Measurements from ENCODE around the gene MEGF6.

DNA sequence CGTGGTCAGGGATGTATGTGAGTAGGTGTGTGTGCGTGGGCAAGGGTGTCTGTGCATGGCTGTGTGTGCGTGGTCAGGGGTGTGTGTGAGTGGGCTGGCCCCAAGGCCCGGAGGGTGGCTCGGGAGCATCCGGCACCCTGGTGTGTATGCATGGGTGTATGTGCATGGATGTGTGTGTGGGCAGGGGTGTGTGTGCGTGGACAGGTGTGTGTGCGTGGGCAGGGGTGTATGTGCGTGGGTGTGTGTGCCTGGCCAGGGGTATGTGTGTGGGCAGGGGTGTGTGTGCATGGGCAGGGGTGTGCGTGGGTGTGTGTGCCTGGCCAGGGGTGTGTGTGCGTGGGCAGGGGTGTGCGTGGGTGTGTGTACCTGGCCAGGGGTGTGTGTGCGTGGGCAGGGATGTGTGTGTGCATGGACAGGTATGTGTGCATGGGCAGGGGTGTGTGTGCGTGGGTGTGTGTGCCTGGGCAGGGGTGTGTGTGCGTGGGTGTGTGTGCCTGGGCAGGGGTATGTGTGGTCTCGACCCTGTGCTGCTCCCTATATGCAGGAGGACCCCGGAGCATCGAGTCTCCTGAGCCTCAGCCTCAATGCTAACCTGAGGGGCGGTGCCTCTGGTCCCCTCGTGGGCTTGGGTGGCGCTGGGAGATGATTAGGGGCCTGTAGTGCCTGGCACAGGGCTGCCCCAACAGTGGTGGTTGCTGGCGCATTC, 140.5 kb downstream of the MEGF6 start:
- TF ChIP-seq, protein P1, sequence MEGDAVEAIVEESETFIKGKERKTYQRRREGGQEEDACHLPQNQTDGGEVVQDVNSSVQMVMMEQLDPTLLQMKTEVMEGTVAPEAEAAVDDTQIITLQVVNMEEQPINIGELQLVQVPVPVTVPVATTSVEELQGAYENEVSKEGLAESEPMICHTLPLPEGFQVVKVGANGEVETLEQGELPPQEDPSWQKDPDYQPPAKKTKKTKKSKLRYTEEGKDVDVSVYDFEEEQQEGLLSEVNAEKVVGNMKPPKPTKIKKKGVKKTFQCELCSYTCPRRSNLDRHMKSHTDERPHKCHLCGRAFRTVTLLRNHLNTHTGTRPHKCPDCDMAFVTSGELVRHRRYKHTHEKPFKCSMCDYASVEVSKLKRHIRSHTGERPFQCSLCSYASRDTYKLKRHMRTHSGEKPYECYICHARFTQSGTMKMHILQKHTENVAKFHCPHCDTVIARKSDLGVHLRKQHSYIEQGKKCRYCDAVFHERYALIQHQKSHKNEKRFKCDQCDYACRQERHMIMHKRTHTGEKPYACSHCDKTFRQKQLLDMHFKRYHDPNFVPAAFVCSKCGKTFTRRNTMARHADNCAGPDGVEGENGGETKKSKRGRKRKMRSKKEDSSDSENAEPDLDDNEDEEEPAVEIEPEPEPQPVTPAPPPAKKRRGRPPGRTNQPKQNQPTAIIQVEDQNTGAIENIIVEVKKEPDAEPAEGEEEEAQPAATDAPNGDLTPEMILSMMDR (IDR thresholded peaks at IDR 0.05; ENCODE audit: low read depth, low read length) = no peak
- TF ChIP-seq EZH2phosphoT487 (IDR thresholded peaks at IDR 0.05; ENCODE audit: low read depth) = no peak

All from OCI-LY3 (cell line).